ENCODE results near the gene SEC22B. TPM values are rescaled to one million over a fixed set of nuclear protein-coding genes. Genes with fewer than 3 reads are reported as not detected.
"Not testable (repeated sequence)": the region's sequence is repeated elsewhere in the genome, so short reads cannot be mapped to it uniquely, and the experiment has no call there.

SEC22B gene
- polyA plus RNA-seq, 1 of the 3 experiments (the other 2 are of a cell fraction) = 15.2 TPM

DNA sequence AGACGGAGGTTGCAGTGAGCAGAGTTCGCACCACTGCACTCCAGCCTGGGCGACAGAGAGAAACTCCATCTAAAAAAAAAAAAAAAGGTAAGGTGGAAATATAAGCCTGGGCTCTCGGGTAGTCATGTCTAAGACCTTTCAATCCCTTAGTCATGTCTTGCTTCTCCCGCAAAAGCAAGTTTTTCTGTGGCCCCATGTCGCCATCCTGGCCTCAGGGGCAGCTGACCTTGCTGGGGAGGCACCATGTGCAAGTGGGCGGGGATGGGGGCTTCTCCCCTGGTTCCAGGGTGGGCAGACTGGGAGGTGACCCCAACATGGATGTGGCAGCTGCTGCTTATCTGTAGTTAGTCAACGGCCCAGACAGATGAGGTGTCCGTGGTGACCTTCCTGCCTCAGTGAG, 66.7 kb downstream of the SEC22B start:
- H3K79me2 ChIP-seq (ENCODE audit: insufficient read depth); H3F3A ChIP-seq (replicated peaks; ENCODE audit: insufficient read depth); H3K27me3 ChIP-seq (ENCODE audit: insufficient read depth); H3K4me2 ChIP-seq; H4K20me1 ChIP-seq (ENCODE audit: insufficient read depth); CTCF ChIA-PET; H3K27ac ChIP-seq (ENCODE audit: low read depth in 2 of 2, low read length in 1 of 2); DNase-seq; H3K36me3 ChIP-seq (replicated peaks in 1 of 2; ENCODE audit: control insufficient read depth in 1 of 2, insufficient read depth in 2 of 2, low read length in 1 of 2); H2AFZ ChIP-seq (ENCODE audit: low read depth); H3K9me3 ChIP-seq; H3K4me3 ChIP-seq (ENCODE audit: low read depth in 2 of 2, low read length in 1 of 2); H3K9me2 ChIP-seq; H3K9ac ChIP-seq; POLR2A ChIA-PET; H3K4me1 ChIP-seq (ENCODE audit: control insufficient read depth in 1 of 2, insufficient read depth in 2 of 2, low read depth in 1 of 2, low read length in 1 of 2): not testable (repeated sequence)
- 91% methylated on average over 7 of the region's 9 CpGs for WGBS (ENCODE audit: low lambda C conversion rate)

DNA sequence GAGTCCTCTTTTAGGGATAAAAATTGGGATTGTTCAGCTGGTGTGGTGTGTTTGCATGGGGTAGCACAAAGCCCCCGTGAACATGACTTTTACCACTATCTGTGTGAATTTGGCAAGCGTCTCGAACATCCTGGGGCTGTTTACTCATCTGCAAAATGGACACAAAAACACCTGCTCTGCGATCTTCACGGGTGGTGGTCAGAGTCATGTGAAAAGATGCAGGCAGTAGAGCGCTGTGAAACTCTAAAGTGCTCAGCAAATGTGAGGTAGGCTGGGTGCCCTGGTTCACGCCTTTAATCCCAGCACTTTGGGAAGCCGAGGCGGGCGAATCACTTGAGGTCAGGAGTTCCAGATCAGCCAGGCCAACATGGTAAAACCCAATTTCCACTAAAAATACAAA, 67.1 kb downstream of the SEC22B start:
- H3K4me3 ChIP-seq (ENCODE audit: low read depth in 2 of 2, low read length in 1 of 2); CTCF ChIA-PET; H2AFZ ChIP-seq (ENCODE audit: low read depth); H3K36me3 ChIP-seq (replicated peaks in 1 of 2; ENCODE audit: control insufficient read depth in 1 of 2, insufficient read depth in 2 of 2, low read length in 1 of 2); POLR2A ChIA-PET; H3K4me2 ChIP-seq; H3K79me2 ChIP-seq (ENCODE audit: insufficient read depth); H3F3A ChIP-seq (replicated peaks; ENCODE audit: insufficient read depth); H3K9me3 ChIP-seq; H3K4me1 ChIP-seq (ENCODE audit: control insufficient read depth in 1 of 2, insufficient read depth in 2 of 2, low read depth in 1 of 2, low read length in 1 of 2); H3K27me3 ChIP-seq (ENCODE audit: insufficient read depth); H3K27ac ChIP-seq (ENCODE audit: low read depth in 2 of 2, low read length in 1 of 2); H4K20me1 ChIP-seq (ENCODE audit: insufficient read depth); H3K9me2 ChIP-seq; H3K9ac ChIP-seq; DNase-seq: not testable (repeated sequence)
- 96% methylated on average over 10 of the region's 10 CpGs for WGBS (ENCODE audit: low lambda C conversion rate)

DNA sequence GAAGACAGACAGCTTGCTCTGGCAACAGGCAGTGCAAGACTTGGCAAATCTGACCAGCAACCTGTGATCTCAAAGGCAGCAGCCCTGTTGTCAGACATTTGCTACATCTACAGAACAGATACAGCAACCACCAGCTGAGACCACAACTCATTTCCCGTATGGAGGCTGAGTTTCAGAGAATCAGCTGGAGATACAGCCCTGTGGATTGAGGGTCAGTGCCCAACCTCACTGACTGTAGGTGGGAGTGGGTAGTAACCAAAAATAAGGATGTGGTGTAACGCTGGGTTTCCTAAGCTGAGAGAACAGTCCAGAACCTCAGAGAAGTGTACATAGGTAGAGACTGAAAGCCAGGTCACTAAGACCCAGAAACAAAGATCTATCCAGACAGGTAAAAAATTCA, 71.0 kb downstream of the SEC22B start:
- H3K9me3 ChIP-seq; H3K36me3 ChIP-seq (replicated peaks in 1 of 2; ENCODE audit: control insufficient read depth in 1 of 2, insufficient read depth in 2 of 2, low read length in 1 of 2); H3K4me3 ChIP-seq (ENCODE audit: low read depth in 2 of 2, low read length in 1 of 2); POLR2A ChIA-PET; H3F3A ChIP-seq (replicated peaks; ENCODE audit: insufficient read depth); H4K20me1 ChIP-seq (ENCODE audit: insufficient read depth); H3K9me2 ChIP-seq; H3K79me2 ChIP-seq (ENCODE audit: insufficient read depth); H3K4me2 ChIP-seq; CTCF ChIA-PET; DNase-seq; H3K27ac ChIP-seq (ENCODE audit: low read depth in 2 of 2, low read length in 1 of 2); H2AFZ ChIP-seq (ENCODE audit: low read depth); H3K9ac ChIP-seq; H3K27me3 ChIP-seq (ENCODE audit: insufficient read depth); H3K4me1 ChIP-seq (ENCODE audit: control insufficient read depth in 1 of 2, insufficient read depth in 2 of 2, low read depth in 1 of 2, low read length in 1 of 2): not testable (repeated sequence)
- 89% methylated on average over 1 of the region's 2 CpGs for WGBS (ENCODE audit: low lambda C conversion rate)

DNA sequence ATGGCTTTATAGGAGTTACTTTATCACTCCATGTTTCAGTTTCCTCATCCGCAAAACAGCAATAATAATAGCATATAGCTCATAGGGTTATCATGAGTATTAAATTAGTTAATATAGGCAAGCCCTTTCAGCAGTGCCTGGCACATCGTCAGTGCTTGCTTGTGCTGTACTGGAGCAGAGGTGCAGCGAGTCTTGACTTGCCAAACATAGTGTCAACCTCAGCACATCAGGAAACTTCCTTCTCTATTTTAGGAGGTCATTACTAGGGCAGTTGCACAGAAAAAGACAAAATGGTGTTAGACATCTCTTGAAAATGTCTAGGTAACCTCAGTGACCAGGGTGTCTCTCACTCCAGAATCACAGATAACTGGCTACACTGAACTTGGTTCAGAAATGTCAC, 72.6 kb downstream of the SEC22B start:
- DNase-seq; H3K4me2 ChIP-seq; H4K20me1 ChIP-seq (ENCODE audit: insufficient read depth); H2AFZ ChIP-seq (ENCODE audit: low read depth); H3F3A ChIP-seq (replicated peaks; ENCODE audit: insufficient read depth); H3K4me3 ChIP-seq (ENCODE audit: low read depth in 2 of 2, low read length in 1 of 2); H3K27ac ChIP-seq (ENCODE audit: low read depth in 2 of 2, low read length in 1 of 2); H3K4me1 ChIP-seq (ENCODE audit: control insufficient read depth in 1 of 2, insufficient read depth in 2 of 2, low read depth in 1 of 2, low read length in 1 of 2); POLR2A ChIA-PET; CTCF ChIA-PET; H3K9ac ChIP-seq; H3K36me3 ChIP-seq (replicated peaks in 1 of 2; ENCODE audit: control insufficient read depth in 1 of 2, insufficient read depth in 2 of 2, low read length in 1 of 2); H3K9me2 ChIP-seq; H3K79me2 ChIP-seq (ENCODE audit: insufficient read depth); H3K27me3 ChIP-seq (ENCODE audit: insufficient read depth); H3K9me3 ChIP-seq: not testable (repeated sequence)
- WGBS (ENCODE audit: low lambda C conversion rate) = no CpG with 5 or more reads among the region's 3 CpGs

DNA sequence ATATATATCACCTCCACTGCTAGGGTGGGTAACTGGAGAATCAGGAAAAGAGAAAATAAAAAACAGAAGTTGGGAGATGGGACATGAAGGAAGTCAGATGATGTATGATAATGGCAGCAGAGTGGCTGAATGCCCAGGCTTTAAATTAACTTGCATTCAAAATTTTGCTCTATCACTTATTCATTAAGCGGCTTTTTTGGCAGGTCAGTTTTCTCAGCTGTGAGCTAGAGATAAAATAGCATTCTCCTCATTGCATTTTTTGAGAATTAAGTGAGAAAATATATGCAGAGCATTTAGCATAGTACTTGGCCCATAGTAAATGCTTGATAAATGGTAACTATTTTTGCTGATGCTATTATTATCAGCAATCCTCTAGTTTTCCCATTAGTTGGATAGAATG, 74.7 kb downstream of the SEC22B start:
- no CpG with 5 or more reads among the region's 1 CpG for WGBS (ENCODE audit: low lambda C conversion rate)
- H3K9me3 ChIP-seq; H3K79me2 ChIP-seq (ENCODE audit: insufficient read depth); H4K20me1 ChIP-seq (ENCODE audit: insufficient read depth); H3K27ac ChIP-seq (ENCODE audit: low read depth in 2 of 2, low read length in 1 of 2); DNase-seq; H3K4me3 ChIP-seq (ENCODE audit: low read depth in 2 of 2, low read length in 1 of 2); H3K4me2 ChIP-seq; H3K9ac ChIP-seq; POLR2A ChIA-PET; H3K36me3 ChIP-seq (replicated peaks in 1 of 2; ENCODE audit: control insufficient read depth in 1 of 2, insufficient read depth in 2 of 2, low read length in 1 of 2); CTCF ChIA-PET; H3K9me2 ChIP-seq; H2AFZ ChIP-seq (ENCODE audit: low read depth); H3F3A ChIP-seq (replicated peaks; ENCODE audit: insufficient read depth); H3K27me3 ChIP-seq (ENCODE audit: insufficient read depth); H3K4me1 ChIP-seq (ENCODE audit: control insufficient read depth in 1 of 2, insufficient read depth in 2 of 2, low read depth in 1 of 2, low read length in 1 of 2): not testable (repeated sequence)

Small RNAs within 50 kb of the gene (small RNA-seq; reads per million reads assigned to genes)
- 0 reads per million in 7 experiments for gene RNU6-465P

Other genes with a start within 250 kb of the SEC22B start
- 23.0 and 23.3 TPM in 2 replicates for gene NOTCH2, start 106.9 kb downstream of the SEC22B start, polyA plus RNA-seq (2012; rRNA removed)
- gene NBPF8, start 238.5 kb upstream of the SEC22B start, polyA plus RNA-seq (2012; rRNA removed) = 13.3 and 18.7 TPM in 2 replicates